HepG2 (cell line): Measurements from ENCODE around the gene MAP2K6. TPM values are rescaled to one million over a fixed set of nuclear protein-coding genes. Genes with fewer than 3 reads are reported as not detected.

Source experiments
- CBX1 ChIP-seq: IDR thresholded peaks from one replicate; pipeline ENCODE4 v1.6.1; 2016; ENCODE audit warnings: antibody characterized with exemption, low read depth
- ETV5 ChIP-seq: IDR thresholded peaks from 2 replicates; pipeline ENCODE4 v1.6.1; 2018; ENCODE audit warnings: missing biosample characterization, missing genetic modification reagents, inconsistent platforms, borderline replicate concordance
- GPN1 ChIP-seq: sonication (generic); formaldehyde crosslinking; IDR thresholded peaks from 2 replicates; pipeline ENCODE4 v1.5.1; 2020; ENCODE audit warnings: missing genetic modification reagents, borderline replicate concordance
- MTA1 ChIP-seq: sonication (generic); formaldehyde crosslinking; IDR thresholded peaks from 2 replicates; pipeline ENCODE4 v1.4.0; 2020; ENCODE audit warnings: missing genetic modification reagents, mild to moderate bottlenecking, borderline replicate concordance
- NCOA2 ChIP-seq: sonication (generic); formaldehyde crosslinking; IDR thresholded peaks from 2 replicates; pipeline ENCODE4 v1.8.0; 2022; ENCODE audit warnings: inconsistent platforms
- SMC3 ChIP-seq: IDR thresholded peaks from 2 replicates; pipeline ENCODE4 v1.6.1; 2011; ENCODE audit warnings: low read length, improper control_type of control experiment
- SPEN ChIP-seq: sonication (generic); formaldehyde crosslinking; IDR thresholded peaks from 2 replicates; pipeline ENCODE4 v1.5.1; 2020; ENCODE audit warnings: low read depth, mild to moderate bottlenecking, missing genetic modification reagents
- SRSF1 ChIP-seq: fragments of 200-400 bp; formaldehyde crosslinking; optimal IDR thresholded peaks from 2 replicates; pipeline ENCODE3; 2017; ENCODE audit warnings: mild to moderate bottlenecking, low read depth, low read length, moderate library complexity
- TAF15 ChIP-seq: fragments of 200-400 bp; formaldehyde crosslinking; IDR thresholded peaks from one replicate; pipeline ENCODE4 v1.6.1; 2018; ENCODE audit warnings: mild to moderate bottlenecking, low read depth, low read length; ENCODE audit not compliant: poor library complexity, severe bottlenecking
- ZFP36 ChIP-seq: fragments of 150-350 bp; IDR thresholded peaks from 2 replicates; pipeline ENCODE4 v1.6.1; 2018; ENCODE audit warnings: borderline replicate concordance, low read length, low read depth; ENCODE audit not compliant: partially characterized antibody
- ZFP41 ChIP-seq: sonication (generic); formaldehyde crosslinking; IDR thresholded peaks from 2 replicates; pipeline ENCODE4 v1.4.0; 2020; ENCODE audit warnings: mild to moderate bottlenecking, missing genetic modification reagents, borderline replicate concordance
- ZNF20 ChIP-seq: sonication (generic); formaldehyde crosslinking; IDR thresholded peaks from 2 replicates; pipeline ENCODE4 v1.4.0; 2020; ENCODE audit warnings: mild to moderate bottlenecking, moderate library complexity, missing genetic modification reagents
- ZNF343 ChIP-seq: sonication (generic); formaldehyde crosslinking; IDR thresholded peaks from 2 replicates; pipeline ENCODE4 v1.4.0; 2020; ENCODE audit warnings: mild to moderate bottlenecking, missing genetic modification reagents
- ZNF607 ChIP-seq: sonication (generic); formaldehyde crosslinking; IDR thresholded peaks from 2 replicates; pipeline ENCODE4 v1.5.1; 2020; ENCODE audit warnings: missing genetic modification reagents, mild to moderate bottlenecking, borderline replicate concordance
- ZNF660 ChIP-seq: sonication (generic); formaldehyde crosslinking; IDR thresholded peaks from 2 replicates; pipeline ENCODE4 v1.5.1; 2020; ENCODE audit warnings: mild to moderate bottlenecking, low read depth, missing genetic modification reagents, borderline replicate concordance
- ZNF878 ChIP-seq: sonication (generic); formaldehyde crosslinking; IDR thresholded peaks from 2 replicates; pipeline ENCODE4 v1.8.1; 2023; ENCODE audit warnings: mild to moderate bottlenecking, missing genetic modification reagents, moderate library complexity
- polyA plus RNA-seq, 8 experiments: library from polyadenylated mRNA; depleted of rRNA in 3 of 8; stranded (reverse) in 7 of 8; unstranded in 1 of 8; fragments of >200 nt; fragmentation: Illumina TruSeq in 4 of 8; extraction: Trizol in 4 of 8; gene quantifications; 2 replicates each; pipeline versions ENCODE4 v1.2.1 to v1.2.3, GENCODE V29; 2011 to 2016; ENCODE audit warnings: low read depth in 4 of 8, missing spikeins in 1 of 8, mixed read lengths in 1 of 8; ENCODE audit not compliant: insufficient read depth in 1 of 8
- total RNA-seq, 5 experiments: library from RNA; depleted of rRNA; stranded (reverse); fragments of >200 nt; fragmentation: Illumina TruSeq; extraction: Trizol; gene quantifications; 2 replicates each; pipeline ENCODE4 v1.2.3, GENCODE V29; 2016; ENCODE audit warnings: low read depth in 1 of 5
- TF ChIP-seq, protein P1 (sequence below): sonication (generic); formaldehyde crosslinking; IDR thresholded peaks from 2 replicates; pipeline ENCODE4 v1.4.0; 2020; ENCODE audit warnings: missing genetic modification reagents, borderline replicate concordance
- TF ChIP-seq, protein P2 (sequence below): sonication (generic); formaldehyde crosslinking; IDR thresholded peaks from 2 replicates; pipeline ENCODE4 v1.8.0; 2022; ENCODE audit warnings: low read depth, missing genetic modification reagents
- TF ChIP-seq, protein P3 (sequence below): sonication (generic); formaldehyde crosslinking; IDR thresholded peaks from 2 replicates; pipeline ENCODE4 v1.5.0; 2020; ENCODE audit warnings: missing genetic modification reagents, mild to moderate bottlenecking, borderline replicate concordance
- TF ChIP-seq, protein P4 (sequence below): sonication (generic); formaldehyde crosslinking; IDR thresholded peaks from 2 replicates; pipeline ENCODE4 v1.4.0; 2020; ENCODE audit warnings: mild to moderate bottlenecking, missing genetic modification reagents

Gene MAP2K6
- total and polyA plus RNA-seq, 2 of the 13 experiments (the other 11 are each of a cell fraction or from before 2014, with no cell fraction given) = 5.1 to 33.6 TPM

DNA sequence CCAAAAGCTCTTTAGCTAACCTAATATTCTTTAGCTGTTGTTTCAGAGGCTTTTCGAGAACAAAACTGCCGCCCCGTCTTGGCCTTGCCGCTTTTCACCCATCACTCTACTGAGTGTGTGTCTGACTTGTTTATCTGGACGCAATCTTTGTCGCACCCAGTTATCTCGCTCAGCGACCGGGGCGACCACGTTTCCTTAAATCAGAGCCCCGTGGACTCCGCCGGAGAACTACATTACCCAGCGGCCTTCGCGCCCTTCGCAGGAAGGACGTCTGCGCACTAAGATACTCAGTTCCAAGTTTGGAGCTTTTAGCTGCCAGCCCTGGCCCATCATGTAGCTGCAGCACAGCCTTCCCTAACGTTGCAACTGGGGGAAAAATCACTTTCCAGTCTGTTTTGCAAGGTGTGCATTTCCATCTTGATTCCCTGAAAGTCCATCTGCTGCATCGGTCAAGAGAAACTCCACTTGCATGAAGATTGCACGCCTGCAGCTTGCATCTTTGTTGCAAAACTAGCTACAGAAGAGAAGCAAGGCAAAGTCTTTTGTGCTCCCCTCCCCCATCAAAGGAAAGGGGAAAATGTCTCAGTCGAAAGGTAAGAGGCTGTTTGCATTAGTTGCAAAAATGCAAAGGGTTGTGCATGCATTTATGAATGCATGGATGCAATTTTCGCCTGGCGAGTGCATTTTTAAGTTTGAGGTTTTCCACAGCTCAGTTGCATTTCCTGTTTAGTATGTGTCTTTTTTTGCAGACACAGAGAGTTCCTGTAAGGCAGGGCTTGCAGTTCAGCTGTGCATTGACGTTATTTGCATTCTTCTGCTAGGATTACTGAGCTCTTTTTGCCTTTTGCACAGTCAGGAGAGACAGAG lies at the start of gene MAP2K6 (continued):
- TF ChIP-seq, protein P1, sequence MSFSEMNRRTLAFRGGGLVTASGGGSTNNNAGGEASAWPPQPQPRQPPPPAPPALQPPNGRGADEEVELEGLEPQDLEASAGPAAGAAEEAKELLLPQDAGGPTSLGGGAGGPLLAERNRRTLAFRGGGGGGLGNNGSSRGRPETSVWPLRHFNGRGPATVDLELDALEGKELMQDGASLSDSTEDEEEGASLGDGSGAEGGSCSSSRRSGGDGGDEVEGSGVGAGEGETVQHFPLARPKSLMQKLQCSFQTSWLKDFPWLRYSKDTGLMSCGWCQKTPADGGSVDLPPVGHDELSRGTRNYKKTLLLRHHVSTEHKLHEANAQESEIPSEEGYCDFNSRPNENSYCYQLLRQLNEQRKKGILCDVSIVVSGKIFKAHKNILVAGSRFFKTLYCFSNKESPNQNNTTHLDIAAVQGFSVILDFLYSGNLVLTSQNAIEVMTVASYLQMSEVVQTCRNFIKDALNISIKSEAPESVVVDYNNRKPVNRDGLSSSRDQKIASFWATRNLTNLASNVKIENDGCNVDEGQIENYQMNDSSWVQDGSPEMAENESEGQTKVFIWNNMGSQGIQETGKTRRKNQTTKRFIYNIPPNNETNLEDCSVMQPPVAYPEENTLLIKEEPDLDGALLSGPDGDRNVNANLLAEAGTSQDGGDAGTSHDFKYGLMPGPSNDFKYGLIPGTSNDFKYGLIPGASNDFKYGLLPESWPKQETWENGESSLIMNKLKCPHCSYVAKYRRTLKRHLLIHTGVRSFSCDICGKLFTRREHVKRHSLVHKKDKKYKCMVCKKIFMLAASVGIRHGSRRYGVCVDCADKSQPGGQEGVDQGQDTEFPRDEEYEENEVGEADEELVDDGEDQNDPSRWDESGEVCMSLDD (CRISPR knock-in tag) = no peak
- no peak for TF ChIP-seq CBX1
- no peak for TF ChIP-seq MTA1 (CRISPR knock-in tag)
- TF ChIP-seq ZNF20 = no peak
- peak; percentile 23; the same call in 1 of the 2 replicates for TF ChIP-seq NCOA2 (CRISPR knock-in tag)
- TF ChIP-seq ZNF607 = peak; percentile 38; the same call in 1 of the 2 replicates
- TF ChIP-seq, protein P2, sequence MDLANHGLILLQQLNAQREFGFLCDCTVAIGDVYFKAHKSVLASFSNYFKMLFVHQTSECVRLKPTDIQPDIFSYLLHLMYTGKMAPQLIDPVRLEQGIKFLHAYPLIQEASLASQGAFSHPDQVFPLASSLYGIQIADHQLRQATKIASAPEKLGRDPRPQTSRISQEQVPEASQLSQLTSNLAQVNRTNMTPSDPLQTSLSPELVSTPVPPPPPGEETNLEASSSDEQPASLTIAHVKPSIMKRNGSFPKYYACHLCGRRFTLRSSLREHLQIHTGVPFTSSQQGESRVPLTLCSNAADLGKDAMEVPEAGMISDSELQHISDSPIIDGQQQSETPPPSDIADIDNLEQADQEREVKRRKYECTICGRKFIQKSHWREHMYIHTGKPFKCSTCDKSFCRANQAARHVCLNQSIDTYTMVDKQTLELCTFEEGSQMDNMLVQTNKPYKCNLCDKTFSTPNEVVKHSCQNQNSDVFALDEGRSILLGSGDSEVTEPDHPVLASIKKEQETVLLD (CRISPR knock-in tag) = 0 out of 2 replicates have a peak, but pooled peaks have one; percentile 30
- TF ChIP-seq SPEN (CRISPR knock-in tag) = no peak
- TF ChIP-seq ZFP36 = no peak
- TF ChIP-seq ZNF343 (CRISPR knock-in tag) = 0 out of 2 replicates have a peak, but pooled peaks have one; percentile 62
- no peak for TF ChIP-seq ETV5 (CRISPR knock-in tag)
- no peak for TF ChIP-seq ZNF660 (CRISPR knock-in tag)
- no peak for TF ChIP-seq SMC3
- TF ChIP-seq SRSF1 = no peak
- no peak for TF ChIP-seq TAF15
- TF ChIP-seq ZFP41 = no peak
- TF ChIP-seq ZNF878 (CRISPR knock-in tag) = no peak
- no peak for TF ChIP-seq GPN1 (CRISPR knock-in tag)
- TF ChIP-seq, protein P3, sequence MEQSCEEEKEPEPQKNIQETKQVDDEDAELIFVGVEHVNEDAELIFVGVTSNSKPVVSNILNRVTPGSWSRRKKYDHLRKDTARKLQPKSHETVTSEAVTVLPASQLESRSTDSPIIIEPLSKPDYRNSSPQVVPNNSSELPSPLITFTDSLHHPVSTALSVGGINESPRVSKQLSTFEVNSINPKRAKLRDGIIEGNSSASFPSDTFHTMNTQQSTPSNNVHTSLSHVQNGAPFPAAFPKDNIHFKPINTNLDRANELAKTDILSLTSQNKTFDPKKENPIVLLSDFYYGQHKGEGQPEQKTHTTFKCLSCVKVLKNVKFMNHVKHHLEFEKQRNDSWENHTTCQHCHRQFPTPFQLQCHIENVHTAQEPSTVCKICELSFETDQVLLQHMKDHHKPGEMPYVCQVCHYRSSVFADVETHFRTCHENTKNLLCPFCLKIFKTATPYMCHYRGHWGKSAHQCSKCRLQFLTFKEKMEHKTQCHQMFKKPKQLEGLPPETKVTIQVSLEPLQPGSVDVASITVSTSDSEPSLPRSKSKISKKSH (CRISPR knock-in tag) = no peak
- TF ChIP-seq, protein P4, sequence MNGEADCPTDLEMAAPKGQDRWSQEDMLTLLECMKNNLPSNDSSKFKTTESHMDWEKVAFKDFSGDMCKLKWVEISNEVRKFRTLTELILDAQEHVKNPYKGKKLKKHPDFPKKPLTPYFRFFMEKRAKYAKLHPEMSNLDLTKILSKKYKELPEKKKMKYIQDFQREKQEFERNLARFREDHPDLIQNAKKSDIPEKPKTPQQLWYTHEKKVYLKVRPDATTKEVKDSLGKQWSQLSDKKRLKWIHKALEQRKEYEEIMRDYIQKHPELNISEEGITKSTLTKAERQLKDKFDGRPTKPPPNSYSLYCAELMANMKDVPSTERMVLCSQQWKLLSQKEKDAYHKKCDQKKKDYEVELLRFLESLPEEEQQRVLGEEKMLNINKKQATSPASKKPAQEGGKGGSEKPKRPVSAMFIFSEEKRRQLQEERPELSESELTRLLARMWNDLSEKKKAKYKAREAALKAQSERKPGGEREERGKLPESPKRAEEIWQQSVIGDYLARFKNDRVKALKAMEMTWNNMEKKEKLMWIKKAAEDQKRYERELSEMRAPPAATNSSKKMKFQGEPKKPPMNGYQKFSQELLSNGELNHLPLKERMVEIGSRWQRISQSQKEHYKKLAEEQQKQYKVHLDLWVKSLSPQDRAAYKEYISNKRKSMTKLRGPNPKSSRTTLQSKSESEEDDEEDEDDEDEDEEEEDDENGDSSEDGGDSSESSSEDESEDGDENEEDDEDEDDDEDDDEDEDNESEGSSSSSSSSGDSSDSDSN (CRISPR knock-in tag) = peak; percentile 71
